Right ventricle myocardium superior (tissue), 1 donor: Measurements from ENCODE around the gene RNU2-1. TPM values are rescaled to one million over a fixed set of nuclear protein-coding genes. Genes with fewer than 3 reads are reported as not detected.

Source experiments
- total RNA-seq: library from RNA; stranded (reverse); fragmentation: NEBNext Ultra II Directional; extraction: Animal tissue kit (Norgen Biotek cat#: 25700); gene quantifications from one replicate; pipeline ENCODE4 v1.2.1, GENCODE V29; 2021
- donor health status: DM: no; HTN: yes; CAD: no; lungs with severe emphysema.

The RNU2-1 gene
- total RNA-seq, 1 donor from 2014 or later = 9,490 TPM

Other genes with a start within 250 kb of the RNU2-1 start
- 675 TPM for gene RPL27, start 235.6 kb downstream of the RNU2-1 start, total RNA-seq
- gene IFI35, start 227.2 kb downstream of the RNU2-1 start, total RNA-seq = 14.4 TPM
- 89.7 TPM for gene VAT1, start 211.6 kb downstream of the RNU2-1 start, total RNA-seq
- gene RND2, start 208.7 kb downstream of the RNU2-1 start, total RNA-seq = 0.65 TPM
- gene BRCA1, start 108.6 kb downstream of the RNU2-1 start, total RNA-seq = 7.3 TPM
- gene NBR1, start 62.8 kb downstream of the RNU2-1 start, total RNA-seq = 91.1 TPM
- gene TMEM106A, start 22.1 kb downstream of the RNU2-1 start, total RNA-seq = 3.6 TPM
- not detected for gene CCDC200, start 5.4 kb downstream of the RNU2-1 start, total RNA-seq
- 7.0 TPM for gene ARL4D, start 165.0 kb upstream of the RNU2-1 start, total RNA-seq
- gene DHX8, start 250.0 kb upstream of the RNU2-1 start, total RNA-seq = 26.1 TPM